GM23338 (cell line): ENCODE measurements around the gene RASL11A. TPM values are rescaled to one million over a fixed set of nuclear protein-coding genes. Genes with fewer than 3 reads are reported as not detected.

Experiments
- ATAC-seq: fragments of 200-7000 bp; cut with Tn5 transposase; 3 replicates; pipeline ENCODE4 v1.9.1; 2020
- DNase-seq: peaks from one replicate; pipeline ENCODE4 v3.0.0-alpha.2; 2015; ENCODE audit warnings: low spot score
- H2AFZ ChIP-seq: fragments of 200-600 bp; sonication (generic); 2 replicates; pipeline ENCODE4 v1.8.0; 2016; ENCODE audit warnings: antibody characterized with exemption, mild to moderate bottlenecking, moderate library complexity
- H3F3A ChIP-seq: fragments of 200-600 bp; sonication (generic); replicated peaks from 2 replicates; pipeline ENCODE4 v1.8.0; 2017; ENCODE audit warnings: antibody characterized with exemption, mixed run types, low read depth
- H3K27ac ChIP-seq: fragments of 200-600 bp; sonication (generic); 2 replicates; pipeline ENCODE4 v1.6.1; 2016; ENCODE audit warnings: low read depth
- H3K27me3 ChIP-seq: fragments of 200-600 bp; sonication (generic); 2 replicates; pipeline ENCODE4 v1.8.0; 2016; ENCODE audit warnings: mild to moderate bottlenecking, mixed run types, moderate library complexity; ENCODE audit not compliant: insufficient read depth
- H3K36me3 ChIP-seq: fragments of 200-600 bp; sonication (generic); 2 replicates; pipeline ENCODE4 v1.8.0; 2016; ENCODE audit warnings: mild to moderate bottlenecking; ENCODE audit not compliant: insufficient read depth
- H3K4me1 ChIP-seq: fragments of 200-600 bp; sonication (generic); 2 replicates; pipeline ENCODE4 v1.8.0; 2016; ENCODE audit warnings: mild to moderate bottlenecking, moderate library complexity; ENCODE audit not compliant: insufficient read depth
- H3K4me2 ChIP-seq: fragments of 200-600 bp; sonication (generic); 2 replicates; pipeline ENCODE4 v1.7.1; 2017; ENCODE audit warnings: mixed run types
- H3K4me3 ChIP-seq: fragments of 200-600 bp; sonication (generic); 2 replicates; pipeline ENCODE4 v1.6.1; 2016; ENCODE audit warnings: mixed run types
- H3K79me2 ChIP-seq: fragments of 200-600 bp; sonication (generic); replicated peaks from 2 replicates; pipeline ENCODE4 v1.8.0; 2017; ENCODE audit warnings: mild to moderate bottlenecking; ENCODE audit not compliant: insufficient read depth
- H3K9me2 ChIP-seq: fragments of 200-600 bp; sonication (generic); 2 replicates; pipeline ENCODE4 v1.8.0; 2017; ENCODE audit not compliant: insufficient read depth
- H4K20me1 ChIP-seq: fragments of 200-600 bp; sonication (generic); replicated peaks from 2 replicates; pipeline ENCODE4 v1.8.0; 2017; ENCODE audit warnings: mild to moderate bottlenecking; ENCODE audit not compliant: insufficient read depth
- H3K27ac Mint-ChIP-seq: 2 replicates; pipeline ENCODE4 v1.8.0; 2020; ENCODE audit warnings: inconsistent platforms, mild to moderate bottlenecking, moderate library complexity, mixed read lengths
- H3K27me3 Mint-ChIP-seq: 3 replicates; pipeline ENCODE4 v1.8.0; 2022; ENCODE audit warnings: low read depth, mild to moderate bottlenecking, moderate library complexity, mixed read lengths, inconsistent platforms; ENCODE audit not compliant: insufficient read depth, poor library complexity
- H3K36me3 Mint-ChIP-seq: 3 replicates; pipeline ENCODE4 v1.8.0; 2021; ENCODE audit warnings: low read depth, mild to moderate bottlenecking, inconsistent platforms, moderate library complexity, mixed read lengths
- H3K4me1 Mint-ChIP-seq: 3 replicates; pipeline ENCODE4 v1.8.0; 2020; ENCODE audit warnings: mild to moderate bottlenecking, inconsistent platforms, mixed read lengths
- H3K4me3 Mint-ChIP-seq: 3 replicates; pipeline ENCODE4 v1.8.0; 2021; ENCODE audit warnings: moderate library complexity, mild to moderate bottlenecking, inconsistent platforms, mixed read lengths
- H3K9me3 Mint-ChIP-seq: 3 replicates; pipeline ENCODE4 v1.8.0; 2020; ENCODE audit warnings: moderate library complexity, mild to moderate bottlenecking, inconsistent platforms, mixed read lengths
- CREB1 ChIP-seq: fragments of 250-450 bp; sonication (Bioruptor Pico); IDR thresholded peaks from 2 replicates; pipeline ENCODE4 v1.5.0; 2020; ENCODE audit warnings: low read depth, mild to moderate bottlenecking, moderate library complexity
- EZH2 ChIP-seq: fragments of 200-600 bp; sonication (generic); IDR thresholded peaks from one replicate; pipeline ENCODE4 v1.8.0; 2017; ENCODE audit warnings: antibody characterized with exemption, mild to moderate bottlenecking, low read depth; ENCODE audit not compliant: unreplicated experiment
- EZH2phosphoT487 ChIP-seq: fragments of 200-600 bp; sonication (generic); IDR thresholded peaks from one replicate; pipeline ENCODE4 v1.8.1; 2018; ENCODE audit warnings: antibody characterized with exemption; ENCODE audit not compliant: unreplicated experiment
- JUNB ChIP-seq: IDR thresholded peaks from one replicate; pipeline ENCODE4 v1.6.1; 2016; ENCODE audit warnings: antibody characterized with exemption; ENCODE audit not compliant: unreplicated experiment
- NANOG ChIP-seq: IDR thresholded peaks from 2 replicates; pipeline ENCODE4 v1.6.1; 2016; ENCODE audit warnings: antibody characterized with exemption, borderline replicate concordance
- STAT1 ChIP-seq: IDR thresholded peaks from one replicate; pipeline ENCODE4 v1.6.1; 2016; ENCODE audit warnings: antibody characterized with exemption; ENCODE audit not compliant: unreplicated experiment
- ZNF331 ChIP-seq: fragments of 250-450 bp; sonication (Bioruptor Pico); IDR thresholded peaks from 2 replicates; pipeline ENCODE4 v1.5.0; 2020; ENCODE audit warnings: low read depth, mild to moderate bottlenecking, moderate library complexity
- polyA plus RNA-seq: library from polyadenylated mRNA; unstranded; fragments of >200 nt; fragmentation: Nextera tagmentation; extraction: Ambion mirVana; gene quantifications from 2 replicates; pipeline ENCODE4 v1.2.1, GENCODE V29; 2016
- total RNA-seq: library from RNA; depleted of rRNA; stranded (reverse); fragments of >200 nt; shearing (Covaris generic); gene quantifications from 2 replicates; pipeline ENCODE4 v1.2.3, GENCODE V29; 2014
- TF ChIP-seq, protein P1 (sequence below): fragments of 250-450 bp; sonication (Bioruptor Pico); IDR thresholded peaks from 2 replicates; pipeline ENCODE4 v1.5.0; 2020; ENCODE audit warnings: mild to moderate bottlenecking, moderate library complexity
- TF ChIP-seq, protein P2 (sequence below), 2 experiments: fragments of 200-600 bp in 1 of 2; sonication (generic) in 1 of 2; conservative IDR thresholded peaks; 2 replicates each; pipeline versions ENCODE4 v1.5.1 to v1.6.1; 2016 to 2017; ENCODE audit warnings: antibody characterized with exemption in 2 of 2, low read depth in 2 of 2, mild to moderate bottlenecking in 2 of 2, moderate library complexity in 1 of 2

The RASL11A gene
- total and polyA plus RNA-seq, 2 experiments from 2014 or later, result 1.9 to 3.3 TPM

DNA sequence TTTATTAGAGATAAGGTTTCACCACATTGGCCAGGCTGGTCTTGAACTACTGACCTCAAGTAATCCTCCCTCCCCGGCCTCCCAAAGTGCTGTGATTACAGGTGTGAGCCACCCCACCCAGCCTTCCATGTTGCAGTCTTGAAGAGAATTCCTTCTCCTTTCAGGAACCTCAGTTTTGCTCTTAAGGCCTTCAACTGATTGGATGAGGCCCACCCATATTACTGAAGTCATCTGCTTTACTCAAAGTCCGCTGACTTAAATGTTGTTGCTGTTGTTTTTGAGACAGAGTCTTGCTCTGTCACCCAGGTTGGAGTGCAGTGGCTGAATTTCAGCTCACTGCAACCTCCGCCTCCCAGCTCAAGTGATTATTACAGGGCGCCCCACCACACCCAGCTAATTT lies 33.5 kb downstream of the RASL11A start:
- TF ChIP-seq CREB1 (no peak), NANOG (no peak), EZH2phosphoT487 (no peak), ZNF331 (CRISPR knock-in tag) (no peak), JUNB (no peak), EZH2 (no peak), STAT1 (no peak)
- TF ChIP-seq, protein P1, sequence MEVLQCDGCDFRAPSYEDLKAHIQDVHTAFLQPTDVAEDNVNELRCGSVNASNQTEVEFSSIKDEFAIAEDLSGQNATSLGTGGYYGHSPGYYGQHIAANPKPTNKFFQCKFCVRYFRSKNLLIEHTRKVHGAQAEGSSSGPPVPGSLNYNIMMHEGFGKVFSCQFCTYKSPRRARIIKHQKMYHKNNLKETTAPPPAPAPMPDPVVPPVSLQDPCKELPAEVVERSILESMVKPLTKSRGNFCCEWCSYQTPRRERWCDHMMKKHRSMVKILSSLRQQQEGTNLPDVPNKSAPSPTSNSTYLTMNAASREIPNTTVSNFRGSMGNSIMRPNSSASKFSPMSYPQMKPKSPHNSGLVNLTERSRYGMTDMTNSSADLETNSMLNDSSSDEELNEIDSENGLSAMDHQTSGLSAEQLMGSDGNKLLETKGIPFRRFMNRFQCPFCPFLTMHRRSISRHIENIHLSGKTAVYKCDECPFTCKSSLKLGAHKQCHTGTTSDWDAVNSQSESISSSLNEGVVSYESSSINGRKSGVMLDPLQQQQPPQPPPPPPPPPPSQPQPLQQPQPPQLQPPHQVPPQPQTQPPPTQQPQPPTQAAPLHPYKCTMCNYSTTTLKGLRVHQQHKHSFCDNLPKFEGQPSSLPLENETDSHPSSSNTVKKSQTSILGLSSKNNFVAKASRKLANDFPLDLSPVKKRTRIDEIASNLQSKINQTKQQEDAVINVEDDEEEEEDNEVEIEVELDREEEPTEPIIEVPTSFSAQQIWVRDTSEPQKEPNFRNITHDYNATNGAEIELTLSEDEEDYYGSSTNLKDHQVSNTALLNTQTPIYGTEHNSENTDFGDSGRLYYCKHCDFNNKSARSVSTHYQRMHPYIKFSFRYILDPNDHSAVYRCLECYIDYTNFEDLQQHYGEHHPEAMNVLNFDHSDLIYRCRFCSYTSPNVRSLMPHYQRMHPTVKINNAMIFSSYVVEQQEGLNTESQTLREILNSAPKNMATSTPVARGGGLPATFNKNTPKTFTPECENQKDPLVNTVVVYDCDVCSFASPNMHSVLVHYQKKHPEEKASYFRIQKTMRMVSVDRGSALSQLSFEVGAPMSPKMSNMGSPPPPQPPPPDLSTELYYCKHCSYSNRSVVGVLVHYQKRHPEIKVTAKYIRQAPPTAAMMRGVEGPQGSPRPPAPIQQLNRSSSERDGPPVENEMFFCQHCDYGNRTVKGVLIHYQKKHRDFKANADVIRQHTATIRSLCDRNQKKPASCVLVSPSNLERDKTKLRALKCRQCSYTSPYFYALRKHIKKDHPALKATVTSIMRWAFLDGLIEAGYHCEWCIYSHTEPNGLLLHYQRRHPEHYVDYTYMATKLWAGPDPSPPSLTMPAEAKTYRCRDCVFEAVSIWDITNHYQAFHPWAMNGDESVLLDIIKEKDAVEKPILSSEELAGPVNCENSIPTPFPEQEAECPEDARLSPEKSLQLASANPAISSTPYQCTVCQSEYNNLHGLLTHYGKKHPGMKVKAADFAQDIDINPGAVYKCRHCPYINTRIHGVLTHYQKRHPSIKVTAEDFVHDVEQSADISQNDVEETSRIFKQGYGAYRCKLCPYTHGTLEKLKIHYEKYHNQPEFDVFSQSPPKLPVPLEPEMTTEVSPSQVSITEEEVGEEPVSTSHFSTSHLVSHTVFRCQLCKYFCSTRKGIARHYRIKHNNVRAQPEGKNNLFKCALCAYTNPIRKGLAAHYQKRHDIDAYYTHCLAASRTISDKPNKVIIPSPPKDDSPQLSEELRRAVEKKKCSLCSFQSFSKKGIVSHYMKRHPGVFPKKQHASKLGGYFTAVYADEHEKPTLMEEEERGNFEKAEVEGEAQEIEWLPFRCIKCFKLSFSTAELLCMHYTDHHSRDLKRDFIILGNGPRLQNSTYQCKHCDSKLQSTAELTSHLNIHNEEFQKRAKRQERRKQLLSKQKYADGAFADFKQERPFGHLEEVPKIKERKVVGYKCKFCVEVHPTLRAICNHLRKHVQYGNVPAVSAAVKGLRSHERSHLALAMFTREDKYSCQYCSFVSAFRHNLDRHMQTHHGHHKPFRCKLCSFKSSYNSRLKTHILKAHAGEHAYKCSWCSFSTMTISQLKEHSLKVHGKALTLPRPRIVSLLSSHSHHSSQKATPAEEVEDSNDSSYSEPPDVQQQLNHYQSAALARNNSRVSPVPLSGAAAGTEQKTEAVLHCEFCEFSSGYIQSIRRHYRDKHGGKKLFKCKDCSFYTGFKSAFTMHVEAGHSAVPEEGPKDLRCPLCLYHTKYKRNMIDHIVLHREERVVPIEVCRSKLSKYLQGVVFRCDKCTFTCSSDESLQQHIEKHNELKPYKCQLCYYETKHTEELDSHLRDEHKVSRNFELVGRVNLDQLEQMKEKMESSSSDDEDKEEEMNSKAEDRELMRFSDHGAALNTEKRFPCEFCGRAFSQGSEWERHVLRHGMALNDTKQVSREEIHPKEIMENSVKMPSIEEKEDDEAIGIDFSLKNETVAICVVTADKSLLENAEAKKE (CRISPR knock-in tag), result no peak
- TF ChIP-seq, protein P2, sequence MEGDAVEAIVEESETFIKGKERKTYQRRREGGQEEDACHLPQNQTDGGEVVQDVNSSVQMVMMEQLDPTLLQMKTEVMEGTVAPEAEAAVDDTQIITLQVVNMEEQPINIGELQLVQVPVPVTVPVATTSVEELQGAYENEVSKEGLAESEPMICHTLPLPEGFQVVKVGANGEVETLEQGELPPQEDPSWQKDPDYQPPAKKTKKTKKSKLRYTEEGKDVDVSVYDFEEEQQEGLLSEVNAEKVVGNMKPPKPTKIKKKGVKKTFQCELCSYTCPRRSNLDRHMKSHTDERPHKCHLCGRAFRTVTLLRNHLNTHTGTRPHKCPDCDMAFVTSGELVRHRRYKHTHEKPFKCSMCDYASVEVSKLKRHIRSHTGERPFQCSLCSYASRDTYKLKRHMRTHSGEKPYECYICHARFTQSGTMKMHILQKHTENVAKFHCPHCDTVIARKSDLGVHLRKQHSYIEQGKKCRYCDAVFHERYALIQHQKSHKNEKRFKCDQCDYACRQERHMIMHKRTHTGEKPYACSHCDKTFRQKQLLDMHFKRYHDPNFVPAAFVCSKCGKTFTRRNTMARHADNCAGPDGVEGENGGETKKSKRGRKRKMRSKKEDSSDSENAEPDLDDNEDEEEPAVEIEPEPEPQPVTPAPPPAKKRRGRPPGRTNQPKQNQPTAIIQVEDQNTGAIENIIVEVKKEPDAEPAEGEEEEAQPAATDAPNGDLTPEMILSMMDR (conservative IDR thresholded peaks at IDR 0.05; ENCODE audit: low read depth in 2 of 2), result no peak
- H2AFZ ChIP-seq, result no peak overlapping the region
- no peak overlapping the region for H3K27ac Mint-ChIP-seq
- H3K4me1 Mint-ChIP-seq, result no peaks in the 10 kb centered on the region
- DNase-seq (no peak), ATAC-seq (no peak)
- no peaks in the 10 kb centered on the region for H3K79me2 ChIP-seq
- H3K27me3 ChIP-seq, result no peaks in the 10 kb centered on the region
- H4K20me1 ChIP-seq, result no peaks in the 10 kb centered on the region
- peaks cover 8% of the 10 kb centered on the region for H3K27me3 Mint-ChIP-seq
- H3K4me3 ChIP-seq, result no peak overlapping the region
- H3K27ac ChIP-seq, result no peak overlapping the region
- H3K4me1 ChIP-seq, result no peaks in the 10 kb centered on the region
- H3K9me3 Mint-ChIP-seq, result peaks cover 2% of the 10 kb centered on the region; the same call in 2 of the 3 replicates
- no peaks in the 10 kb centered on the region for H3K36me3 Mint-ChIP-seq
- H3K36me3 ChIP-seq, result no peaks in the 10 kb centered on the region
- no peak overlapping the region for H3K4me2 ChIP-seq
- no peaks in the 10 kb centered on the region for H3F3A ChIP-seq
- H3K9me2 ChIP-seq, result no peaks in the 10 kb centered on the region
- H3K4me3 Mint-ChIP-seq, result no peak overlapping the region
